ENCODE results near the gene ATP11A.

GRCh38 chr13:112888238-112889111 is 198.6 kb downstream of the ATP11A start:
- no peak for TF ChIP-seq CTCF (IDR thresholded peaks at IDR 0.05; ENCODE audit: low read length)
- TF ChIP-seq EZH2 (optimal IDR thresholded peaks at IDR 0.05; ENCODE audit: low read depth, low read length), result no peak
- no peak for TF ChIP-seq EZH2phosphoT487 (IDR thresholded peaks at IDR 0.05; ENCODE audit: low read length)
